K562 (cell line): ENCODE measurements around the gene ERBB4. TPM values are rescaled to one million over a fixed set of nuclear protein-coding genes. Genes with fewer than 3 reads are reported as not detected.

Experiments used
- HMG20B ChIP-seq: fragments of 250-450 bp; sonication (Bioruptor Pico); IDR thresholded peaks from 2 replicates; pipeline ENCODE4 v1.5.0; 2021; ENCODE audit warnings: mild to moderate bottlenecking
- ZBTB40 ChIP-seq, 2 experiments: fragments of 450-650 bp in 1 of 2; sonication (generic) in 1 of 2; formaldehyde crosslinking in 1 of 2; IDR thresholded peaks; 2 replicates each; pipeline versions ENCODE4 v1.7.1 to v1.9.0; 2016 to 2022; ENCODE audit warnings: inconsistent platforms in 1 of 2, mild to moderate bottlenecking in 1 of 2, missing genetic modification reagents in 1 of 2
- ZNF277 ChIP-seq: fragments of 250-450 bp; sonication (Bioruptor Pico); IDR thresholded peaks from 2 replicates; pipeline ENCODE4 v1.8.0; 2022; ENCODE audit warnings: inconsistent platforms, mild to moderate bottlenecking, moderate library complexity, borderline replicate concordance
- polyA plus RNA-seq, 8 experiments: library from polyadenylated mRNA; depleted of rRNA in 4 of 8; stranded (reverse) in 5 of 8; unstranded in 3 of 8; fragments of >200 nt; fragmentation: Nextera tagmentation in 2 of 8; fragmentation: Illumina TruSeq in 1 of 8; extraction: Ambion mirVana in 2 of 8; extraction: Trizol in 1 of 8; gene quantifications; 2 replicates each; pipeline versions ENCODE4 v1.2.1 to v1.2.3, GENCODE V29; 2011 to 2014; ENCODE audit warnings: inconsistent platforms in 1 of 8, missing spikeins in 1 of 8
- total RNA-seq, 7 experiments: library from RNA; depleted of rRNA in 6 of 7; stranded (reverse); fragments of >200 nt in 6 of 7; fragmentation: Illumina TruSeq in 2 of 7; extraction: Trizol in 2 of 7; gene quantifications; 2 replicates each; pipeline versions ENCODE4 v1.2.1 to v1.2.3, GENCODE V29; 2011 to 2021; ENCODE audit warnings: low replicate concordance in 1 of 7

The ERBB4 gene
- total and polyA plus RNA-seq, 9 of the 15 experiments (the other 6 are each of a cell fraction or from before 2014, with no cell fraction given): not detected

GRCh38 chr2:211449819-211450218 lies 1088.8 kb downstream of the ERBB4 start (continued):
- TF ChIP-seq ZBTB40 (IDR thresholded peaks at IDR 0.05) (no peak), ZBTB40 (CRISPR knock-in tag; IDR thresholded peaks at IDR 0.05) (no peak), HMG20B (CRISPR knock-in tag) (no peak), ZNF277 (no peak)
- TF ChIP-seq, all 486 proteins: peak for 1
